Pulmonary artery endothelial cell (primary cell): ENCODE data around the gene LRRC38. TPM values are rescaled to one million over a fixed set of nuclear protein-coding genes. Genes with fewer than 3 reads are reported as not detected.
"Not testable (repeated sequence)": the region's sequence is repeated elsewhere in the genome, so short reads cannot be mapped to it uniquely, and the experiment has no call there.

ENCODE experiments used
- DNase-seq: peaks from one replicate; pipeline ENCODE4 v3.0.0-alpha.2; 2011; ENCODE audit warnings: low read depth, low spot score
- total RNA-seq: library from RNA; depleted of rRNA; stranded (reverse); fragments of >200 nt; gene quantifications from 2 replicates; pipeline ENCODE4 v1.2.3, GENCODE V29; 2014

The LRRC38 gene
- total RNA-seq: not detected in 2 replicates

DNA sequence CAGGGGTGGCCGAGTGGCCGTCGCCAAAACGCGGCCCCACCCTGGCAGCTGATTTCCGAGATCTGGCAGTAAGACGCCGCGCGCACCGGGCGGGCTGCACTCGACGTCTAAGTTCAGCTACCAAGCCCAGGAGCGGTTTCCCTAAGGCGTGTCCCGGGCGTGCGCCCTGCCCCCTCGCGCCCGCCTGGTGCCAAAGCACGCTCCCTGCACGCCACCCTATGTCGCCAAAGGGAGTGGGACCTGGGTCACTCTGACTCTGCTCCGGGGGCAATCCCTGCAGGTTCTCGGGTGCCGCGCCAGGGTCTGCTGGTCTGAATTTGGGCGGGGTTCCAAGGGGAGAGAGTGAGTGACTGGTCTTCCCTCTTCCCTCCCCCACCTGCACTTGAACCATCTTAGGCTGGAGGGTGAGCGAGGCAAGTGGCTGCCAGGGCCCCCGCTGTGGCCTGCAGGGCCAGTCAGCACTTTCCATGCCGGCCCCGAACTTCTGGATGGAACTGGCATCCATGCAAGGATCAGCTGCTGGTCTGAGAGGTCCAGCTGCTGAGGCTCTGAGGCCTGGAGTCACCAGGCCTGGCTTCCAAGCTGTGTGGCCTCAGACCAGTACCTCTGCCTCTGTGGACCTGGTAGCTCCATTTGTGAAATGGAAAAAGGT, at the start of gene LRRC38:
TSS of gene LRRC38 (minus strand) at position 109 of the 652 bp plus-strand sequence. CDS start 410 bp downstream, outside the sequence.
- no peak for DNase-seq

DNA sequence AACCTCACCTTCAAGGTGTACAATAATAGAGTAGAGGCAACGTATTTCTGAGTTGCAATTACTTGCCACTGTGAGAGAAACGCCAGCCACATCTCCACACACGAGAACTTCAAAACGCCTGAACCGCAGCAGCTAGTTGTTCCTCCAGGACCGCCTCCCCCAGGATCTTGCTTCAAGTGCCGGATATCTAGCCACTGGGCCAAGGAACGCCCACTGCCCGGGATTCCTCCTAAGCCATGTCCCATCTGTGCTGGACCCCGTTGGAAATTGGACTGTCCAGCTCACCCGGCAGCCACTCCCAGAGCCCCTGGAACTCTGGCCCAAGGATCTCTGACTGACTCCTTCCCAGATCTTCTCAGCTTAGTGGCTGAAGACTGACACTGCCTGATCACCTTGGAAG, 49.2 kb upstream of the LRRC38 start:
- DNase-seq: not testable (repeated sequence)

DNA sequence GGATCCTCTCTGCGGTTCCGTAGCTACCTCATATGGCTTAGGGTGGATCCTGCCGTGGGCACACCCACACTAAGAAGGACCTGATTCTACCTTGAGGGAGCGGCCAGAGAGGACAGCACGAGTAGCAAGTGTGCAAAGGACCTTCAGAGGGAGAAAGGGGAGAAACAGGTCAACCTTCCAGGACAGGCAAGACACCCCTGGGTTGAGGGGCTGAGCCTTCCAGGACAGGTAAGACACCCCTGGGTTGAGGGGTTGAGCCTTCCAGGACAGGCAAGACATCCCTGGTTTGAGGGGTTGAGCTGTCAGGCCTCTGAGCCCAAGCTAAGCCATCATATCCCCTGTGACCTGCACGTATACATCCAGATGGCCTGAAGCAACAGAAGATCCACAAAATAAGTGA, 46.7 kb upstream of the LRRC38 start:
- DNase-seq: no peak

DNA sequence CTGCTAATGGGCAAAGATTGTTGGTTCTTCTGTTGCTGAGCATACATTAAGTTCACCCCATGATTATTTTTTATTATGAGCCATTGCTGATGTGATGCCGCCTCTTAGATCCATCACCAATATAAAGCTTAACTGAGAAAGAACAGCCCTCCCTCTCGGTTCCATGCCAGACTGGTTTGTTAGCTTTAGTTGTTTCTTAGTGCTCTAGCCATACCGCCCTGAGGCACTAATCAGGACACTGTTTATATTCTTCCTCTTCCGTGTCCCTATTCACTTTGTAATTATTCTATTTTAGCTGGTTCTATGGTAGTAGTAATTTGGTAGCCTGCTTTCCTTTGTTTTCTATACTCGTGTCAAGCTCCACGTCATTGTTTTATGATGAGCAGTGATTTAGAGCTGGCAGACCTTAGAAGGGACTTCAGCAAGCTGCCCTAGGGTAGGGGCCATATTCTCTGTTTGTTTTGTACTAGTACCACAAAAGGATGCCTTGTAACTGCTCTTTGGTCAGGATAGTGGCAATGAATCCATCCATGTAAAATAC, 42.5 kb upstream of the LRRC38 start:
- DNase-seq: no peak

DNA sequence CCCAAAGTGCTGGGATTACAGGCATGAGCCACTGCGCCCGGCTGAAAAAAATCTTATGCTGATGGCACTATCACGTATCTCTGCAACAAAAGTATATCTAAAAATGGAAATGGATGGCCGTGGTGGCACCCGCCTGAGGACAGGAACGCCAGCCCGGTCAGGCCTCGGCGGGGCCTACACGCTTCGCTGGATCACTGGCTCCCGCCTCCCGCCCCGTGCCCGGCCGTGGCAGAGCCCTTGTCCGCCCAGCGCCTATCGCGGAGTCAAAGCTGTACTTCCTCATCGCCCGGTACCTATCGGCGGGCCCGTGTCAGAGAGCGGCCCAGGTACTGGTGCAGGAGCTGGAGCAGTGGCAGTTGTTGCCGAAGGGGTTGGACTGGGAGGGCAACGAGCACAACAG, 41.0 kb upstream of the LRRC38 start:
- DNase-seq: no peak

- no peak for DNase-seq
Measured at GRCh38 chr1:13550663-13551062, 36.9 kb upstream of the LRRC38 start.

DNA sequence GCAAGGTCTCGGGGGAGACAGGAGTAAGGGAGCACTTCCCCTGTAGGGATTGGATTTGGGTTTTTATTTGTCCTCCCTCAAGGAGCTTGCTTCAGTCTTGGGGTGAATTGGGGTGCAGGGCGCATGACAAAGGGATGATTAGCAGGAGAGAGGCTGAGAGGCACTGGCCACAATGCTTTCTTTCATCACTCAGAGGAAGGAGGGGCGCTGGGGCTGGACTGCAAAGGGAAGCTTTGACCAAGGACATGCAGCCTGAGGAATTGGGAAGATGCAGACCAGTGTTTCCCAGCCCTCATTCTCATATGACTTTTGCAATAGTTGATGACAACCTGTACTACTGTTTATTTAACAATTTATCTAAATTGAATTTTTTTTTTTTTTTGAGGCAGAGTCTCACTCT, 35.7 kb upstream of the LRRC38 start:
- DNase-seq: no peak

DNA sequence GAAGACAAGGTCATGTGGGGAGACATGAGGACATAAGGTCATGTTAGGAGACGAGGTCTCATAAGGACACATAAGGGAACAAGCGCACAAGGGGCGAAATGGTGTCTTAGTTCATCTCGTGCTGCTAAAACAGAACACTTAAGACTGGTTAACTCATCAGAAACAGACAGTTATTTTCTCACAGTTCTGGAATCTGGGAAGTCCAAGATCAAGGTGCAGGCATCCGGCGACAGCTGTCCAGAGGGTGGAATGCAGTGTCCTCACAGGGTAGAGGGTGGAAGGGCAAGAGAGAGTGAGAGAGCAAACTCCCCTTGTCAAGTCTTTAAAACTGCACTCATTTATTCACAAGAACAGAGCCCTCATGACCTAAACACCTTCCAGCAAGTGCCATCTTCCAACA, 35.2 kb upstream of the LRRC38 start:
- DNase-seq: no peak

DNA sequence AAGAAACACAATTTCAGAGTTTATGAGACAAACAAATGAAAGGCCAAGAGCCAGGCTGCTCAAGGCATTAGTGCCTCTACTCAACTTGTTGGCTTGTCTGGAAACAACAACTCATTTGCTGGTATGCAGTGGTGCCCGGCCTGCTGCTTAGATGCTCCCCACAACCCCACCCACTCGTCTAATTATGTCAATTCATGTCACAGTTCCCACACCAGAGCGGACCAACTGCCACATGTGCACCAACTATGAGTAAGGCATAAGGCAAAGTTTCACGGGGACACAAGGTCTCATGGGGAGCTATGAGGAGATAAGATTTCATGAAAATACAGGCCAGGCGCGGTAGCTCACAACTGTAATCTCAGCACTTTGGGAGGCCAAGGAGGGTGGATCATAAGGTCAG, 34.5 kb upstream of the LRRC38 start:
- no peak for DNase-seq

DNA sequence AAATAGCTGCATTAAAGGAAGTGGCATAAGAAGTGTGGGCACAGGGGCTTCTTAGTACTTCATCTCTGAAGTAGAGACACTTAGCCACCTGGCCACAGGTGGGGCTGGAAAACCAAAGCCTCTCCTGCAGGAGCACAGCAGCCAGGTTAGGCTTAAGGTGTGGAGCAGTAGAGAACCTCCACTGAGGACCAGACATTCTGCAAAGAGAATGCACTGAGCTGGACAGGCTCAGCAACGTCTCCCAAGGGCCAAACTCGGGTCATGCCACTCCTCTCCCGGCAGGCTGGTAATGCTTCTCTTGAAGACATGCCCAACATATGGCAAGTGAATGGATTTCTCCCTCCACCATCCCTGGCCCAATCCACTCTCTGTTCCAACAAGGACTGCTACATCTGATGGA, 33.0 kb upstream of the LRRC38 start:
- DNase-seq: no peak

DNA sequence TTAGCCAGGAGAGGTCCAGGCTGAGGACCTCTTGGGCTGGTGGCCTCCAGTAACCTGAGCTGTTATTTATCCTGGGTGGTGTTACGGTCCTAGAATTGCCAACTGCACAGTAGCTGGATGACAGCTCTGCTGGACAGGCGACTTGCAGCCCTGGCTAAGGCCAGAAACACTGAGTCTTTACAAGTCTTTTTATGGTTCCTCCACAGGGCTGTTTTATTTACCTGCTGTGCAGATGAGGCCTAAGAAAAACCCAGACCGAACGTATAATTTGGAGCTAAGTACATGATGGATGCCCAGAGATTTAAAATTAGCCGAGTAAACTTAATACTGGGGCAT, 30.4 kb upstream of the LRRC38 start:
- DNase-seq: no peak

DNA sequence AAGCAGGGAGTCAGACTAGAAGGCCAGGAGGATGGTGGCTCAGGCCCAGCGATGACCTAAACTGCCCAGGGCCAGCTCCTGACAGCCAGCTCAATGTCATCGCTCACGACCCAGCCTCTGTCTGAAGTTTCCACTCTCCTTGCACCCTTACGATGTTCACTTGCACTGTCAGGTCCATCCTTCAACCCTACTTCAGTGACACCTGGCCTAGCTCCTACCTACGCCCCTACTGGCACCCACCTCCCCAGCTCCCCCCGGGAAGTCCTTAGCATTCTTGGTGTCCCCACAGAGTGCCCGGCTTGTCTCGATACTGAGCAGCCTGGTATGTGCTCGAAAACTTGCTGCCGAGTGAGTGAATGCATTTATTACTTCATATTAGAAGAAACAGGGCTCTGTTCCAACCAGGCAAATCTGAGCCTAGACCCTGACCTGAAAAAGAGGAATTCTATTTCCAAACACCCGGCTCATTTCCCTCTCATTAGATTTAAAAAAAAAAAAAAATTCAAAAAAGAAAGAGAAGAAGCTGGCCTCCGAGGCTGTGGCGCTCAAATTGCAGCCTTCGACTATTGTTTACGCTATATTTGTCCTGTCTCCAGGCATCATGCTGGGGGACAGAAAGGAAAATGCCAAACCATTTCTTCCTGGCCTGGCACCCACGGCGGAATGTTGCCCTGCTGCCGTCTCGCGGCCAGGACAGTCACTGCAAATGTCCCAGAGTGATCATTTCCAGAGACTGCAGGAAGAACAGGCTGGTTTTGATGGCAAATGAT, 29.8 kb upstream of the LRRC38 start:
- DNase-seq: no peak

- no peak for DNase-seq
Measured at GRCh38 chr1:13541435-13542215, 27.8 kb upstream of the LRRC38 start.

DNA sequence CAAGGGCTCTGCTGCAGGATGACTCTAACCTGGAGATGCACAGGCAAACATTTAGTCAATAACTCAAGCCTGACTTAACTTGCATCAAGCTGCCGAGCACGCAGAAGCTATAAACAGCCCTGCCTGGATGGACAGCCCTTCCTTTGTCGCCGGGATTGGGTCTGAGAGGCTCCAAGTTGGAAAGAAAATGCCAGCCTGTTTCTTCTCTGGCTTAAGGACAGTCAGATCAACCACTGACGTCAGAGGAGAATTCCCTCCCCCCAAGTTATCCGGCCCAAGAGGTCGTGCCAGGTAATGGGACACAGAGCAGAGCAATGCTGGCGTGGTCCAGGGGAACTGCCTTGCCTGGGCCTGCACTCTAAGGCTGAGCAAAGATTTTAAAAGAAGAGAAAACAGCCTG, 27.1 kb upstream of the LRRC38 start:
- no peak for DNase-seq

DNA sequence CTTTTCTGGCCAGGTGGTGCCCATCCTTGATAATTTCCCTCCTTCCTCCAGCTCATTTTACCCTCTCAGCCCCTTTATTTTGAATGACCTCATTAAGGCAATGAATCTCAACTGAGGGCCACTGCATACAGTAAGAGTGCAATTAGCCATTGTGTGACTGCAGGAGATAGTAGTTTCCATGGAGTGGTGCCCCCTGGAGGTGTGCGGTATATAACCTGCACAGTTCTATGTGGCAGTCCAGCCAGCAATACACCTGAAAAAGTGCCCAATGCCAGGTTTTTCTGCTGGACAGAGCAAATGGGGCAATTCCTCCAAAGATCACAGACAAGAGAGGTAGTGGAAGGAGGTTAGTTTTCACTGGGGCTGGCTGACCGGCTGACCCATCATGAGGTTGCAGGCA, 25.9 kb upstream of the LRRC38 start:
- DNase-seq: no peak

- no peak for DNase-seq
Measured at GRCh38 chr1:13538832-13539231, 25.0 kb upstream of the LRRC38 start.

- no peak for DNase-seq
Measured at GRCh38 chr1:13536571-13536970, 22.8 kb upstream of the LRRC38 start.

- no peak for DNase-seq
Measured at GRCh38 chr1:13535227-13535626, 21.4 kb upstream of the LRRC38 start.

DNA sequence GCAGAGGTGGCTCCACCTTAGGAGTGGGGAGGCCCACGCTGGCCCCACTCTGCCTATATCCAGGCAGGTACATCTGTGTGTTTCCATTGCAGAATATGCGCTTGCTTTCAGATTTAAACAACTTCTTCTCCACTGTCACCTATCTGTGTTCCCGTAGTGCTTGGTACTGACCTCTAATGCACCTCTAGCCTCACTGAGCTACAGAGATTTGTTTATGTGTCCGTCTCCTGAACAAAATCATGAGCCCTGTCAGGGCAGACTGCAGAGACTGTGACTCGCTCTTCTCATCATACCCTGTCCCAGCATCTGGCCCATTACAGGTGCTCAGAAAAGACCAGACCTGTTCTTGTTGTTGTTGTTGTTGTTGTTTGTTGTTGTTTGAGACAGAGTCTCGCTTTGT, 14.5 kb upstream of the LRRC38 start:
- no peak for DNase-seq

GRCh38 chr1:13523780-13524477, 10.1 kb upstream of the LRRC38 start:
- no peak for DNase-seq

DNA sequence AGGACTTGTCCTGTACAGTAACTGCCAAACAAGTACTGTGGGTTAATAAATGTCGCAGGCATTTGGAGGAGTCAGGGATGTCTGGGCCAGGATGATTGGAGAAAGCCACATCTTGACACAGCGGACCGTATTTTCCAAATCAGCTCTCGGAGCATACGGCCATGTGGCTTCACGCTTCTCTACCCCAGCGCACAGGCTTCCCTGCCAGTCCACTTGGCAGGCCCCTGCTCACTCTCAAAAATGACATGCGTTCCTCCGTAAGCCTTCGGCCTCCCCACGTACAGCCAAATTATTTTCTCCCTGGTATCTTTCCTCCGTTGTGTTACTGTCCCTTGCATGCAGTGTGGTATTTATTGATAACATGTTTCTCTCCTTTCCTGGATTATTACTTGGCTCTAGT, 7.2 kb upstream of the LRRC38 start:
- DNase-seq: no peak
